HG03039 (cell line): ENCODE results near the gene TAL2.

Experiments
- ATAC-seq: cut with Tn5 transposase; IDR thresholded peaks from one replicate; pipeline ENCODE4 v1.9.1; 2021; ENCODE audit warnings: mild to moderate bottlenecking, moderate library complexity; ENCODE audit not compliant: unreplicated experiment

The TAL2 gene

GRCh38 chr9:105662184-105663104 is at the start of gene TAL2:
TSS of gene TAL2 (plus strand) at chr9:105662457. CDS start at chr9:105662497, 40 bp downstream.
- peak; percentile 64 for ATAC-seq

GRCh38 chr9:105621001-105621400 is 41.3 kb upstream of the TAL2 start:
- no peak for ATAC-seq

GRCh38 chr9:105625088-105625487 is 37.2 kb upstream of the TAL2 start:
- ATAC-seq = no peak

GRCh38 chr9:105632807-105633206 is 29.4 kb upstream of the TAL2 start:
- no peak for ATAC-seq

- no peak for ATAC-seq
Observed at GRCh38 chr9:105633411-105633810, 28.8 kb upstream of the TAL2 start.

GRCh38 chr9:105636331-105636730 is 25.9 kb upstream of the TAL2 start:
- ATAC-seq = no peak

GRCh38 chr9:105637787-105638395 is 24.4 kb upstream of the TAL2 start:
- ATAC-seq = no peak

- ATAC-seq = no peak
Observed at GRCh38 chr9:105639936-105640335, 22.3 kb upstream of the TAL2 start.

GRCh38 chr9:105643795-105644194 is 18.5 kb upstream of the TAL2 start:
- no peak for ATAC-seq

GRCh38 chr9:105646879-105647594 is 15.2 kb upstream of the TAL2 start:
- no peak for ATAC-seq

- no peak for ATAC-seq
Observed at GRCh38 chr9:105647595-105648349, 14.5 kb upstream of the TAL2 start.

GRCh38 chr9:105651806-105652205 is 10.5 kb upstream of the TAL2 start:
- ATAC-seq = no peak

GRCh38 chr9:105656131-105656921 is 5.9 kb upstream of the TAL2 start:
- peak; percentile 37 for ATAC-seq

- no peak for ATAC-seq
Observed at GRCh38 chr9:105658351-105658750, 3.9 kb upstream of the TAL2 start.

GRCh38 chr9:105661011-105661410 is 1.2 kb upstream of the TAL2 start:
- ATAC-seq = no peak

- ATAC-seq = no peak
Observed at GRCh38 chr9:105663914-105664313, 1.7 kb downstream of the TAL2 start.

- ATAC-seq = no peak
Observed at GRCh38 chr9:105667867-105668266, 5.6 kb downstream of the TAL2 start.

- ATAC-seq = no peak
Observed at GRCh38 chr9:105670315-105670714, 8.1 kb downstream of the TAL2 start.

GRCh38 chr9:105670775-105671174 is 8.5 kb downstream of the TAL2 start:
- ATAC-seq = no peak

GRCh38 chr9:105672711-105673234 is 10.5 kb downstream of the TAL2 start:
- no peak for ATAC-seq
